HG02884 (cell line): ENCODE measurements around the gene FRK.
"Not testable (repeated sequence)": the region's sequence is repeated elsewhere in the genome, so short reads cannot be mapped to it uniquely, and the experiment has no call there.

Experiments used
- ATAC-seq: cut with Tn5 transposase; IDR thresholded peaks from one replicate; pipeline ENCODE4 v1.9.1; 2021; ENCODE audit warnings: mild to moderate bottlenecking, moderate library complexity; ENCODE audit not compliant: unreplicated experiment

Gene FRK

DNA sequence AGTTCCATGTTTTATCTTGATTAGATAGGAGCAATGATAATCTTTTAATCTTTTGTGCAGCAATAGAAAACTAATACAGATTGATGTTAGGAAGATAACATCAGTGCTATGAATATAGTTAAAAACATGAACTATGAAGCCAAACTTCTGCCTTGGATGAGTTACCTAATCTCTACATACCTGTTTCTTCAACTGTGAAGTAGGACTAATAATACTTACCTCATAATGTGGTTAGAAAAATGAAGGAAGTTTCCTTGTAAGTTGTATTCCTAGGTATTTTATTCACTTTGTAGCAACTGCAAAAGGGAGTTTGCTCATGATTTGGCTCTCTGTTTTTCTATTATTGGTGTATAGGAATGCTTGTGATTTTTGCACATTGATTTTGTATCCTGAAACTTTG lies 111.9 kb downstream of the FRK start:
- ATAC-seq: no peak

- ATAC-seq: no peak
Observed at GRCh38 chr6:115947966-115948541, 112.6 kb downstream of the FRK start.

DNA sequence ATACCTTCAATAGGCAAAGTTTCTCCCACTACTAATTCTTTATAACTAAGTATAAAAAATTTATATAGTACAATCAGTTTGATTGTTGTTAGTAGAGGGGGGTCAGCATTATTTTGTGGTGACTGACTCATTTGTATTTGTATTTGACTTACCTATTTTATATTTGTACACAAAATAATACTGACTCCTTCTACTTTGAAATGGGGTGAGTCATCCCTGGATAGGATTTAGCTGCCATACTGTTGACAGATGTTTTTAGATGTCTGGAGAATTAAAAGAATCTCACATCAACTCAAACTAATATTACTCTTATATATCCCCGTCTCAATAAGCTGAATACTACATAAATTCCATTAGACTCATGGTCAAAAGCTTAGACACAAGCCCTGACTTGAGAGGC lies 114.9 kb downstream of the FRK start:
- no peak for ATAC-seq

GRCh38 chr6:115945306-115945705 lies 115.4 kb downstream of the FRK start:
- no peak for ATAC-seq

DNA sequence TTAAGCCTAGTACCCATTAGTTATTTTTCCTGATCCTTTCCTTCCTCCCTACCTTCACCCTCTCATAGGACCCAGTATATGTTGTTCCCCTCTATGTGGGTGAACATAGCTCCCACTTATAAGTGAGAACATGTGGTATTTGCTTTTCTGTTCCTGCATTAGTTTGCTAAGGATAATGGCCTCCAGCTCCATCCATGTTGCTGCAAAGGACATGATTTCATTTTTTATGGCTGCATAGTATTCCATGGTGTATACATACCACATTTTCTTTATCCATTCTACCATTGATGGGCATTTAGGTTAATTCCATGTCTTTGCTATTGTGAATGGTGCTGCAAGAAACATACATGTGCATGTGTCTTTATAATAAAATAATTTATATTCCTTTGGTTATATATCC lies 115.9 kb downstream of the FRK start:
- ATAC-seq: not testable (repeated sequence)

DNA sequence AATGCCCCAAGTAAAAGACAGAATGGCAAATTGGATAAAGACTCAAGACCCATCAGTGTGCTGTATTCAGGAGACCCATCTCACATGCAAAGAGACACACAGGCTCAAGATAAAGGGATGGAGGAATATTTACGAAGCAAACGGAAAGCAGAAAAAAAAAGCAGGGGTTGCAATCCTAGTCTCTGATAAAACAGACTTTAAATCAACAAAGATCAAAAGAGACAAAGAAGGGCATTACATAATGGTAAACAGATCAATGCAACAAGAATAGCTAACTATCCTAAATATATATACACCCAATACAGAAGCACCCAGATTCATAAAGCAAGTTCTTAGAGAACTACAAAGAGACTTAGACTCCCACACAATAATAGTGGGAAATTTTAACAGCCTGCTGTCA lies 123.2 kb downstream of the FRK start:
- not testable (repeated sequence) for ATAC-seq

DNA sequence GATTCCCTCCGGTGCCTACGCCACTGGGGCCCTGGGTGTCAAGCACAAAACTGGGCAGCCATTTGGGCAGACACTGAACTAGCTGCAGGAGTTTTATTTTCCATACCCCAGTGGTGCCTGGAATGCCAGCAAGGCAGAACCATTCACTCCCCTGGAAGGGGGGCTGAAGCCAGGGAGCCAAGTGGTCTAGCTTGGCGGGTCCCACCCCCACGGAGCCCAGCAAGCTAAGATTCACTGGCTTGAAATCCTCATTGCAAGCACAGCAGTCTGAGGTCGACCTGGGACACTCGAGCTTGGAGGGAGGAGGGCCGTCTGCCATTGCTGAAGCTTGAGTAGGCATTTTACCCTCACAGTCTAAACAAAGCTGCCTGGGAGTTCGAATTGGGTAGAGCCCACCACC lies 125.3 kb downstream of the FRK start:
- ATAC-seq: no peak

DNA sequence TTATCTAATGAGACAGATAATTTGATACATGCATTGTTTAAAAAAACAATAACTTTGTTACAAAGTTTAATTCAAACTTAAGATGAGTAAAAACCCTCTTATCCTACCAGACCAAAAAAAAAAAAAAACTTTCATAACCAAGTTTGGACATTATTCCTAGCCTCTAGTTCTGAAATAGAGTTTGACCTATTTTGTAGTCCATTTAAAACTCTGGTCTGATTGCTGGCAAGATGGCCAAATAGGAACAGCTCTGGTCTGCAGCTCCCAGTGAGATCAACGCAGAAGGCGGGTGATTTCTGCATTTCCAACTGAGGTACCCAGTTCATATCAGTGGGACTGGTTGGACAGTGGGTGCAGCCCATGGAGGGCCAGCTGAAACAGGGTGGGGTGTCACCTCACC lies 125.9 kb downstream of the FRK start:
- ATAC-seq: no peak

DNA sequence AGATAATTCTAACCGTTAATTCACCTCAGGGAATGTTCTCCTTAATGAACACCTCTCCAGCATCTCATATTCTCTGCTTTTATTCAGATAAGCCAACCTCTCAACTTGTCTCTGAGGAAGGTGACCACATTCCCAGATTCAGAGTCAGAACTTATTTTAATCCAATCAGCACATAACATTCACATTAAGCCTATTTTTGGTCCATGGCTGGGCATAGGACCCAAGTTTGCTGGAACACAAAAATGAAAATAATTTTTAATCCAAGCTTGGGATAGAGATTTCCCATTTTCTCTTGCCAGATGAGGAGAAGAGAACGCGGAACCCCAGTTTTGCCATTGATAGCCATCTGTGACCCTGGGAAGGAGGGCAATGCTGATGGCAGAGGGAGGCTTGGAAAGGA lies 126.5 kb downstream of the FRK start:
- no peak for ATAC-seq

- peak; percentile 79 for ATAC-seq
Observed at GRCh38 chr6:115932481-115932880, 128.2 kb downstream of the FRK start.

DNA sequence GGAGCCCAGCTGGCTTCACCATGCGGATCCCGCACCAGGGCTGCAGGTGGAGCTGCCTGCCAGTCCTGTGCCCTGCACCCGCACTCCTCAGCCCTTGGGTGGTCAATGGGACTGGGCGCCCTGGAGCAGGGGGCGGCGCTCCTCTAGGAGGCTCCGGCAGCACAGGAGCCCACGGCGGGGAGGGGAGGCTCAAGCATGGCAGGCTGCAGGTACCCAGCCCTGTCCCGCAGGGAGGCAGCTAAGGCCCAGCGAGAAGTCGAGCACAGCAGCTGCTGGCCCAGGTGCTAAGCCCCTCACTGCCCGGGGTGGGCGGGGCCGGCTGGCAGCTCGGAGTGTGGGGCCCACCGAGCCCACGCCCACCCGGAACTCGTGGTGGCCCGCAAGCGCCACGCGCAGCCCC lies 132.7 kb downstream of the FRK start:
- ATAC-seq: not testable (repeated sequence)

GRCh38 chr6:115922971-115923370 lies 137.7 kb downstream of the FRK start:
- ATAC-seq: no peak

GRCh38 chr6:115914098-115914497 lies 146.6 kb downstream of the FRK start:
- no peak for ATAC-seq

DNA sequence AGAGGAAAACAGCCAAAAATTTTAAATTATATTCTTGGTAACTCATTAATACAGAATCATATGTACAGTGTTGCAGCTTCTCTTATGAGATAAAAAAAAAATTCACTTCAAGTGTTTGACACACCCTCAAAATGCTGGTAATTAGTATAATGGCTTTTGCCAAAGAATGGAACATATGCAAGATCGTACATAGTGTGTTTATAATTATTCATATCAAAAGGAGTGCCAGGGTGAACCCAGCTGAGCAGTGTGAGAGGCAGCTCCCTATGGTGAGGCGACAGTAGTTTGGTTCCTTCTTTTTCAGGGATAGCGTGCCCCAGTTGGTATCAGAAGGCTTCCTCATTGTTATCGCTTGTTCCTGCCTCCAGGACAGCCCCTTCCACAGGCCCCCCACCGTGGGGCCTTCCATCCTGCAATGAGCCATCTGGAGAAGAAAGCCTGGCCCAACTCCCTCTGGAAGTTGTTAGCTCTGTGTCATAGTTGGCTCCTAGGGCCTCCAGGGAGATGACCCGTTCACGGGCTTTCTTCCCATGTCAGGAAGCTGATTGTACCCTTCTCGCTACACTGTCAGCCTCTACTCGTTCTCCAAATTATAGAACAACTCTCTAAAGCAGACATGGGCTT lies 150.7 kb downstream of the FRK start:
- no peak for ATAC-seq

DNA sequence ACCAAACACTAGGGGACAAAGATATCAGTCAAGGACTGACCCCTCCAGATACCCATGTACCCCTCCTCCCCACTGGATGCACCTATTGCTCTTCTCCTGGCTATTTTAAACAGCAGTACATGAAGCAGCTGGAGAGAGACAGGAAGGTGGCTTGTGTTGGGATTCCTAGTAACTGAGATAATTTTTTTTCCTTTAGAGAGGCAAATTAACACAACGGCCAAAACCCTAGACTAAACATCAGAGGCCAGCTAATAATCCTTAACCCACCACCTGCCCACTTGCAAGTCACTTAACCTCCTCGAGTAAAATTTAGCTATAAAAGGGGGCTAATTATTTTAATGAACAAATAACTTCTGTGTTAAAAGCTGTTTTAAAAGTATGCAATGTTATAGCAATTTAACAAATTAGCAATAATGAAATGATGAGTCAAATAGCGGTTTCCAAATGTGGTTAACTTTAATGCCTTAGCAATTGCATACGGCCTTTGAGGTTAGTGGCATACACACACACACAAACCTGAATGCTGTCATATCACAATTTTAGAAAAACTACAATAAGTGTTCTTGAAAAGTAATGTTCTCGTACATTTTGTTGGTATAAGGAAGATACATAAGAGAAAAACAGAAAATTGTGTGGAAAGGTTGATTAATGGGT lies 151.7 kb downstream of the FRK start:
- no peak for ATAC-seq

DNA sequence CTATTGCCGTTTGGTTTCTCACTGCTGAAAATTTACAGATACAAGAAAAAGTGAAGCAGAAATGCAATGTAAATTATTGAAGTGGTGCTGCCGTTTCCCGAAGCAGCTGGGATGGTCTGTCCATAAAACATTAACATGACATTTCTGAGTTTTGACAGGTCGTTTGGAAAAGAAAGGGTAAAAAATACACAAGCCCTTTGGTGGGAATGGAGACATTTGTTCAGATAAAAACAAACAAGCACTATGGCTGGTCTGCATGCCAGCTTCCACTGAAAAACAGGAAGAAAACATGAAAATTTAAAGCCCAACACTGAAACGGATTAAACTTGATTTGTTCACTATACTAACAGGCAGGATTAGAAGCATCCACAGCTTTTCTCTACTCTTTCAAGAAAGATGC lies 155.2 kb downstream of the FRK start:
- ATAC-seq: no peak

DNA sequence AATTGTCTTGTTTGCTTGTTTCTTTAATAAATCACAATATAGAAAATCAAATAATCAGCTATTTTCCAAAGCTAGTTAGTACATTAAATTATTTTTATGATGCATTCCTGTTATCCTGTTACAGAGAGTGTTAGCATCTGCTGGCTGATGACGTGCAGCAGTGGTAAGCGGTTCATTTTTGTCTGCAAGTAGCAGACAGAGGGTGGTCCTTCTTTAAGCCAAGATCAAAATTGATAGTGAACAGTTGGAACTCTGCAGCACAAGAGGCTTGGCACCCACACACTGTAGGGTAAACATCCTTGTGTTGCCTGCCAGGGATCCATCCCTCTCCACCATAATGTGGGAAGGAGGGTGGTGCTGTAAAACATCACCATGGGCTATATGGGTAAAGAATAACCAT lies 158.3 kb downstream of the FRK start:
- no peak for ATAC-seq

DNA sequence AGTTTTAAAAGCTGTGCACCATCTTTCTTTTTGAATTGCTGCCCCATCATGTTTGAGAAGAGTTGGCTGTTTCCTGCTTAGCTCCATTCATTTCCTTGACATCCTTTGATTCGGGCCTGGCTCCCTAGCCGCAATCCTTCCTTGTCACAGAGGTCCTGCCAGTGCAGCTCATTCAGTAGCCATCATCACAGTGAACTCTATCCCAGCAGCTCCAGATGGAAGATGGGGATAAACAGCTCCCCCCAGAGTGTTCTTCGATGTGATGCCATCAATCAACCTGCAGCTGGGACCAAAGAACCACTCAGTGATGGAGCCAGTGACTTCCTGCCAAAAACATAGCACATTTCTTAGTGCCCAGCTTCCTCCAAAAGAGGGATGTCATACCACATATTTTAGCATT lies 158.8 kb downstream of the FRK start:
- ATAC-seq: no peak

GRCh38 chr6:115899730-115900282 lies 160.9 kb downstream of the FRK start:
- peak; percentile 54 for ATAC-seq

GRCh38 chr6:115898246-115898645 lies 162.4 kb downstream of the FRK start:
- ATAC-seq: no peak

DNA sequence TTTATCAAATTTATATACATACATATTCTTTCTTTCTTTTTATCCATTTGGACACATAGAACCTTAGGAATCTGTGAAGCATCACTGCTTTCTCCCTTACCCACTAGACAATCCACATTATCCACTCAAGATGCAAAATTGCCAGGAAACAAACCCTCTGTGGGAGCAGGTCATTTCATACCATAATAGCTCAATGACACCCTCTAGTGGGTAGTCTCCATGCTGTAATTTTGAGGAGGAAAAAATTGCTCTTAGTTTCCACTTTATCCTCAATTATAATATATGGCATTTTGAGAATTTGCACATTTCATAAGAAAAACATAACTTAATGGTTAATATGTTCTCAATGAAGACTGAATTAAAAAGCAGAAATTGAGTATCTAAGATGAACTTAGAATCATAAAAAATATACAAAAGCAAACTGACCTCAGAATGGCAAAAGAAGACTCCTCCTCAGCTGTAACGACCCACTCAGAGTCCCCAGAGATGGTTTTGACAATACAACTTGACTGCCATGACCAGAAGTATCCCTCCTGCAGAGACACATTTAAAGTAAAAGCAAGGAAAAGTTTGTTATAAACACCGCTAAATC lies 164.1 kb downstream of the FRK start:
- peak; percentile 45 for ATAC-seq

DNA sequence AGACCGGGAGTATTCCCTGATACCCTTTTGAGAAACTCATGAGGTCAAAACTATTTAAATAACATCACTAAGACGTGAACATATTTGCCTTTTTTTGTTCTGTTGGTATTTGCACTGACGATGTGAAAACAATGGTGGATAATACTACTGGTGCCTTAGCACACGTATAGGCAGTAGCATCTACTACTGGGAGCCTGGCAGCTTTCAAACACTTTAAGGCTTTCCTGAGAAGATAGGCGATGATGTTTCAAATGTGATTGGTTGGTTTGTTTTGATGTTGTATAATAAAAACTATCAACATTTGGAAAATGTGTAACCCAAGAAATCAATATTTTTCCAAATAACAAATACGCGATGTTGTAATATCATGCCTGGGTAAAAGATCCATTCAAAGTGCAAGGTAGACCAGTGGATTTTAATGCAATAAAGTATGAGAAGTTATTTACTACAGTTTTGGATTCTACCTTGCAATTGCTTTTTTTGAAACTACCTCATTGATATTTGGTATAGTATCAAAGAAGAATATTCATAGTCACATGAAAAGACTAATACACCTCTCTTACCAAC lies 166.2 kb downstream of the FRK start:
- ATAC-seq: no peak
